Stimulated activated CD4-positive, alpha-beta T cell treated with anti-CD3 and anti-CD28 coated beads, Interleukin-1b, Interleukin-23, amount 100 ng/mL, for 48 hours (primary cell): ENCODE data around the gene PLA2G4F.

Source experiments
- DNase-seq: peaks from one replicate; pipeline ENCODE4 v3.0.0-alpha.2; 2020

Gene PLA2G4F

GRCh38 chr15:42146551-42147430 is 9.6 kb downstream of the PLA2G4F start:
- DNase-seq, result no peak

GRCh38 chr15:42145546-42146455 is 10.6 kb downstream of the PLA2G4F start:
- no peak for DNase-seq

- DNase-seq, result no peak
These were observed 11.5 kb downstream of the PLA2G4F start for GRCh38 chr15:42144841-42145375.

GRCh38 chr15:42143866-42144625 is 12.4 kb downstream of the PLA2G4F start:
- DNase-seq, result no peak

GRCh38 chr15:42143356-42143755 is 13.1 kb downstream of the PLA2G4F start:
- DNase-seq, result no peak

GRCh38 chr15:42141795-42142667 is 14.4 kb downstream of the PLA2G4F start:
- DNase-seq, result no peak

- no peak for DNase-seq
These were observed 15.2 kb downstream of the PLA2G4F start for GRCh38 chr15:42141246-42141645.

- DNase-seq, result no peak
These were observed 15.9 kb downstream of the PLA2G4F start for GRCh38 chr15:42140383-42141070.

- DNase-seq, result no peak
These were observed 16.8 kb downstream of the PLA2G4F start for GRCh38 chr15:42139596-42139995.

GRCh38 chr15:42138968-42139386 is 17.5 kb downstream of the PLA2G4F start:
- DNase-seq, result no peak

- DNase-seq, result no peak
These were observed 18.0 kb downstream of the PLA2G4F start for GRCh38 chr15:42138411-42138810.

GRCh38 chr15:42137461-42138261 is 18.8 kb downstream of the PLA2G4F start:
- no peak for DNase-seq

GRCh38 chr15:42136513-42136912 is 19.9 kb downstream of the PLA2G4F start:
- no peak for DNase-seq

GRCh38 chr15:42135351-42135750 is 21.1 kb downstream of the PLA2G4F start:
- DNase-seq, result no peak

- DNase-seq, result no peak
These were observed 21.7 kb downstream of the PLA2G4F start for GRCh38 chr15:42134617-42135245.

- peak; percentile 72 for DNase-seq
These were observed 22.4 kb downstream of the PLA2G4F start for GRCh38 chr15:42133886-42134502.

GRCh38 chr15:42133356-42133755 is 23.1 kb downstream of the PLA2G4F start:
- DNase-seq, result no peak

GRCh38 chr15:42131826-42132806 is 24.3 kb downstream of the PLA2G4F start:
- no peak for DNase-seq
